A673 (cell line): ENCODE data around the gene SLX9.
A peak's percentile ranks its signal among the peaks of the same experiment; 100 is the strongest.

ENCODE experiments used
- CTCF ChIP-seq: fragments of 300-800, 200-600 bp; sonication (generic); conservative IDR thresholded peaks from 2 replicates; pipeline ENCODE4 v1.5.1; 2017; ENCODE audit warnings: low read depth, mild to moderate bottlenecking, antibody characterized with exemption, low read length, moderate library complexity, mixed read lengths
- EZH2 ChIP-seq: fragments of 200-600 bp; sonication (generic); IDR thresholded peaks from 2 replicates; pipeline ENCODE4 v1.6.1; 2017; ENCODE audit warnings: borderline replicate concordance, low read depth, mild to moderate bottlenecking, mixed read lengths, antibody characterized with exemption, low read length; ENCODE audit not compliant: poor library complexity, severe bottlenecking

- TF ChIP-seq EZH2: no peak
- peak; percentile 81 for TF ChIP-seq CTCF
These were observed 10.0 kb downstream of the SLX9 start for GRCh38 chr21:44949779-44950198.
